HPDE6-E6E7 (cell line): ENCODE measurements around the gene COA8.
A peak's percentile ranks its signal among the peaks of the same experiment; 100 is the strongest.
"Not testable (repeated sequence)": the region's sequence is repeated elsewhere in the genome, so short reads cannot be mapped to it uniquely, and the experiment has no call there.

Experiments used
- DNase-seq: peaks from one replicate; pipeline ENCODE4 v3.0.0; 2011; ENCODE audit warnings: missing footprints; ENCODE audit errors: extremely low spot score

The COA8 gene

GRCh38 chr14:103574104-103574503, 11.3 kb downstream of the COA8 start:
- DNase-seq: no peak

GRCh38 chr14:103574707-103575285, 12.0 kb downstream of the COA8 start:
- no peak for DNase-seq

- peak; percentile 93 for DNase-seq
These were observed 13.7 kb downstream of the COA8 start for GRCh38 chr14:103576371-103577024.

- DNase-seq: no peak
These were observed 15.8 kb downstream of the COA8 start for GRCh38 chr14:103578401-103579075.

GRCh38 chr14:103581206-103581605, 18.4 kb downstream of the COA8 start:
- no peak for DNase-seq

GRCh38 chr14:103581954-103582703, 19.4 kb downstream of the COA8 start:
- peak; percentile 84 for DNase-seq

GRCh38 chr14:103584326-103584915, 21.7 kb downstream of the COA8 start:
- no peak for DNase-seq

- DNase-seq: no peak
These were observed 30.8 kb downstream of the COA8 start for GRCh38 chr14:103593577-103593976.

- DNase-seq: peak; percentile 73
These were observed 31.5 kb downstream of the COA8 start for GRCh38 chr14:103594265-103594664.

GRCh38 chr14:103597623-103598377, 35.0 kb downstream of the COA8 start:
- DNase-seq: peak; percentile 99

GRCh38 chr14:103600503-103600902, 37.7 kb downstream of the COA8 start:
- no peak for DNase-seq

- no peak for DNase-seq
These were observed 41.9 kb downstream of the COA8 start for GRCh38 chr14:103604620-103605019.

- no peak for DNase-seq
These were observed 44.4 kb downstream of the COA8 start for GRCh38 chr14:103606963-103607668.

- no peak for DNase-seq
These were observed 45.1 kb downstream of the COA8 start for GRCh38 chr14:103607822-103608221.

- DNase-seq: not testable (repeated sequence)
These were observed 46.3 kb downstream of the COA8 start for GRCh38 chr14:103609081-103609480.

- DNase-seq: no peak
These were observed 48.5 kb downstream of the COA8 start for GRCh38 chr14:103611215-103611614.

- DNase-seq: no peak
These were observed 50.8 kb downstream of the COA8 start for GRCh38 chr14:103613517-103613916.

- no peak for DNase-seq
These were observed 54.0 kb downstream of the COA8 start for GRCh38 chr14:103616635-103617300.

- no peak for DNase-seq
These were observed 56.3 kb downstream of the COA8 start for GRCh38 chr14:103619057-103619456.

GRCh38 chr14:103621860-103622259, 59.1 kb downstream of the COA8 start:
- DNase-seq: no peak
